HCT116 (cell line): Measurements from ENCODE around the gene DACT3.

Experiments
- ATF3 ChIP-seq: IDR thresholded peaks from 2 replicates; pipeline ENCODE4 v1.6.1; 2012
- CTCF ChIP-seq, 3 experiments: fragments of 200-600 bp in 1 of 3; sonication (generic) in 1 of 3; IDR thresholded peaks in 2 of 3; conservative IDR thresholded peaks in 1 of 3; 2 replicates each; pipeline ENCODE4 v1.5.1; 2012 to 2017; ENCODE audit warnings: low read depth in 2 of 3, low read length in 2 of 3, antibody characterized with exemption in 1 of 3, borderline replicate concordance in 1 of 3, control low read depth in 1 of 3, mild to moderate bottlenecking in 1 of 3, mixed read lengths in 1 of 3, mixed run types in 1 of 3, moderate library complexity in 1 of 3; ENCODE audit not compliant: insufficient read depth in 1 of 3
- EZH2 ChIP-seq: fragments of 200-600 bp; sonication (generic); IDR thresholded peaks from 2 replicates; pipeline ENCODE4 v1.6.1; 2017; ENCODE audit warnings: antibody characterized with exemption, mixed run types
- JUND ChIP-seq: IDR thresholded peaks from 2 replicates; pipeline ENCODE4 v1.6.1; 2012
- RAD21 ChIP-seq: IDR thresholded peaks from 2 replicates; pipeline ENCODE4 v1.6.1; 2012; ENCODE audit warnings: low read depth, mild to moderate bottlenecking
- REST ChIP-seq: IDR thresholded peaks from 2 replicates; pipeline ENCODE4 v1.6.1; 2012; ENCODE audit warnings: low read depth

GRCh38 chr19:46691948-46692347 is 31.0 kb upstream of the DACT3 start:
- no peak for TF ChIP-seq CTCF (IDR thresholded peaks at IDR 0.05 in 2 of 3, conservative IDR thresholded peaks at IDR 0.05 in 1 of 3; ENCODE audit: borderline replicate concordance in 1 of 3, insufficient read depth in 1 of 3, low read depth in 2 of 3, low read length in 2 of 3)
- no peak for TF ChIP-seq JUND
- TF ChIP-seq REST, result no peak
- no peak for TF ChIP-seq RAD21
- no peak for TF ChIP-seq ATF3
- no peak for TF ChIP-seq EZH2
